Osteoblast (primary cell): ENCODE data around the gene ATP6V1A. TPM values are rescaled to one million over a fixed set of nuclear protein-coding genes. Genes with fewer than 3 reads are reported as not detected.

Experiments
- DNase-seq: peaks from one replicate; pipeline ENCODE4 v3.0.0; 2011; ENCODE audit warnings: low spot score, mixed read lengths; ENCODE audit not compliant: insufficient read length; ENCODE audit errors: missing footprints
- H2AFZ ChIP-seq: 2 replicates; pipeline ENCODE4 v1.6.0; 2011; ENCODE audit warnings: mild to moderate bottlenecking, low read length
- H3K27ac ChIP-seq: 2 replicates; pipeline ENCODE4 v1.5.1; 2011; ENCODE audit warnings: mild to moderate bottlenecking, low read depth, low read length, moderate library complexity
- H3K27me3 ChIP-seq: 2 replicates; pipeline ENCODE4 v1.6.0; 2012; ENCODE audit warnings: mild to moderate bottlenecking, control low read depth, inconsistent platforms, low read length, moderate library complexity; ENCODE audit not compliant: insufficient read depth
- H3K36me3 ChIP-seq: 2 replicates; pipeline ENCODE4 v1.5.1; 2011; ENCODE audit warnings: mild to moderate bottlenecking, low read length, control low read depth, moderate library complexity; ENCODE audit not compliant: insufficient read depth
- H3K4me1 ChIP-seq: 2 replicates; pipeline ENCODE4 v1.5.1; 2011; ENCODE audit warnings: mild to moderate bottlenecking, low read length, control low read depth, moderate library complexity; ENCODE audit not compliant: insufficient read depth
- H3K4me2 ChIP-seq: 2 replicates; pipeline ENCODE4 v1.6.0; 2011; ENCODE audit warnings: mild to moderate bottlenecking, low read length; ENCODE audit not compliant: insufficient read depth
- H3K4me3 ChIP-seq: fragments of 200-600 bp; sonication (generic); 3 replicates; pipeline ENCODE4 v1.5.1; 2012; ENCODE audit warnings: mild to moderate bottlenecking, low read length, inconsistent platforms; ENCODE audit not compliant: insufficient read depth
- H3K79me2 ChIP-seq: 2 replicates; pipeline ENCODE4 v1.6.0; 2012; ENCODE audit warnings: mild to moderate bottlenecking, low read length, control low read depth, inconsistent platforms; ENCODE audit not compliant: insufficient read depth
- H3K9me3 ChIP-seq: 2 replicates; pipeline ENCODE4 v1.5.1; 2011; ENCODE audit warnings: low read depth, low read length, control low read depth
- H4K20me1 ChIP-seq: 2 replicates; pipeline ENCODE4 v1.6.0; 2012; ENCODE audit warnings: mild to moderate bottlenecking, low read length, control low read depth; ENCODE audit not compliant: insufficient read depth
- CTCF ChIP-seq: IDR thresholded peaks from 2 replicates; pipeline ENCODE4 v1.5.1; 2011; ENCODE audit warnings: mild to moderate bottlenecking, low read depth, low read length, moderate library complexity; ENCODE audit errors: extremely low read depth
- total RNA-seq: library from RNA; depleted of rRNA; stranded (reverse); fragments of >200 nt; gene quantifications from 2 replicates; pipeline ENCODE4 v1.2.3, GENCODE V29; 2012

ATP6V1A gene
- total RNA-seq, 1 donor = 166 TPM

- H3K9me3 ChIP-seq = no peaks in the 10 kb centered on the region
- H2AFZ ChIP-seq = no peak overlapping the region
- H4K20me1 ChIP-seq = no peaks in the 10 kb centered on the region
- no peak overlapping the region for H3K4me2 ChIP-seq
- H3K27ac ChIP-seq = no peak overlapping the region
- no peak for DNase-seq
- no peaks in the 10 kb centered on the region for H3K27me3 ChIP-seq
- no peak overlapping the region for H3K4me3 ChIP-seq
- TF ChIP-seq CTCF = no peak
- H3K4me1 ChIP-seq = no peaks in the 10 kb centered on the region
- peaks cover 33% of the 10 kb centered on the region for H3K36me3 ChIP-seq
- no peaks in the 10 kb centered on the region for H3K79me2 ChIP-seq
Observed at GRCh38 chr3:113794526-113794925, 47.7 kb downstream of the ATP6V1A start.

GRCh38 chr3:113795693-113796092 lies 48.9 kb downstream of the ATP6V1A start:
- Histone ChIP-seq H3K36me3 (peaks cover 35% of the 10 kb centered on the region), H3K4me2 (no peak overlapping the region), H3K4me1 (no peaks in the 10 kb centered on the region), H3K4me3 (no peak overlapping the region), H4K20me1 (no peaks in the 10 kb centered on the region), H3K27ac (no peak overlapping the region), H3K79me2 (no peaks in the 10 kb centered on the region), H3K9me3 (no peaks in the 10 kb centered on the region), H2AFZ (no peak overlapping the region), H3K27me3 (no peaks in the 10 kb centered on the region)
- no peak for DNase-seq
- TF ChIP-seq CTCF = no peak

- H3K4me1 ChIP-seq = no peaks in the 10 kb centered on the region
- H3K27ac ChIP-seq = no peak overlapping the region
- H3K4me2 ChIP-seq = no peak overlapping the region
- H2AFZ ChIP-seq = no peak overlapping the region
- no peaks in the 10 kb centered on the region for H3K9me3 ChIP-seq
- no peak for TF ChIP-seq CTCF
- no peak for DNase-seq
- H3K4me3 ChIP-seq = no peak overlapping the region
- no peaks in the 10 kb centered on the region for H3K27me3 ChIP-seq
- H4K20me1 ChIP-seq = no peaks in the 10 kb centered on the region
- no peaks in the 10 kb centered on the region for H3K79me2 ChIP-seq
- H3K36me3 ChIP-seq = peaks cover 44% of the 10 kb centered on the region
Observed at GRCh38 chr3:113802795-113803455, 56.1 kb downstream of the ATP6V1A start.

- Histone ChIP-seq H3K4me3 (no peak overlapping the region), H3K4me2 (no peak overlapping the region), H3K36me3 (peaks cover 45% of the 10 kb centered on the region), H3K4me1 (no peaks in the 10 kb centered on the region), H3K79me2 (no peaks in the 10 kb centered on the region), H4K20me1 (no peaks in the 10 kb centered on the region), H3K27me3 (no peaks in the 10 kb centered on the region), H3K9me3 (no peaks in the 10 kb centered on the region), H3K27ac (no peak overlapping the region), H2AFZ (no peak overlapping the region)
- no peak for TF ChIP-seq CTCF
- DNase-seq = no peak
Observed at GRCh38 chr3:113804661-113805060, 57.8 kb downstream of the ATP6V1A start.
